Liver (tissue), 9 donors: ENCODE measurements around the gene SLC24A3. TPM values are rescaled to one million over a fixed set of nuclear protein-coding genes. Genes with fewer than 3 reads are reported as not detected.

Source experiments
- DNase-seq: peaks from one replicate; pipeline ENCODE4 v3.0.0-alpha.2; 2017; ENCODE audit warnings: low spot score
- H3K27ac ChIP-seq, 2 donors: one replicate each; pipeline ENCODE4 v1.7.0; 2013; ENCODE audit warnings: inconsistent platforms in 2 of 2, low read length in 2 of 2, control low read depth in 1 of 2, low read depth in 1 of 2, mild to moderate bottlenecking in 1 of 2
- H3K27me3 ChIP-seq, 4 donors: one replicate each; pipeline versions ENCODE4 v1.6.1 to v1.7.0; 2013; ENCODE audit warnings: low read length in 3 of 4, inconsistent platforms in 1 of 4, mild to moderate bottlenecking in 1 of 4, moderate library complexity in 1 of 4; ENCODE audit not compliant: control insufficient read depth in 4 of 4, insufficient read depth in 4 of 4
- H3K36me3 ChIP-seq, 4 donors: one replicate each; pipeline versions ENCODE4 v1.6.1 to v1.7.0; 2013; ENCODE audit warnings: low read length in 3 of 4, mild to moderate bottlenecking in 3 of 4, low read depth in 1 of 4, moderate library complexity in 1 of 4; ENCODE audit not compliant: control insufficient read depth in 4 of 4, insufficient read depth in 3 of 4
- H3K4me1 ChIP-seq, 4 donors: one replicate each; pipeline versions ENCODE4 v1.6.1 to v1.7.0; 2013; ENCODE audit warnings: low read length in 3 of 4, mild to moderate bottlenecking in 3 of 4, moderate library complexity in 1 of 4; ENCODE audit not compliant: control insufficient read depth in 4 of 4, insufficient read depth in 4 of 4
- H3K4me3 ChIP-seq, 3 donors: one replicate each; pipeline versions ENCODE4 v1.6.1 to v1.7.0; 2013; ENCODE audit warnings: low read length in 3 of 3, control low read depth in 1 of 3, low read depth in 1 of 3, mild to moderate bottlenecking in 1 of 3
- H3K9ac ChIP-seq, 2 donors: one replicate each; pipeline ENCODE4 v1.7.0; 2013; ENCODE audit warnings: low read length in 2 of 2, mild to moderate bottlenecking in 2 of 2, moderate library complexity in 2 of 2, control low read depth in 1 of 2, low read depth in 1 of 2
- H3K9me3 ChIP-seq, 4 donors: one replicate each; pipeline versions ENCODE4 v1.6.1 to v1.7.0; 2013; ENCODE audit warnings: low read length in 3 of 4; ENCODE audit not compliant: control insufficient read depth in 4 of 4
- EGR1 ChIP-seq, 2 donors: IDR thresholded peaks; 2 replicates each; pipeline ENCODE4 v1.6.1; 2016 to 2018; ENCODE audit warnings: antibody characterized with exemption in 2 of 2, low read depth in 2 of 2
- FOXA2 ChIP-seq: IDR thresholded peaks from 2 replicates; pipeline ENCODE4 v1.6.1; 2016; ENCODE audit warnings: antibody characterized with exemption
- GABPA ChIP-seq, 2 donors: IDR thresholded peaks in 1 of 2; conservative IDR thresholded peaks in 1 of 2; 2 replicates each; pipeline ENCODE4 v1.6.1; 2016; ENCODE audit warnings: antibody characterized with exemption in 2 of 2, mild to moderate bottlenecking in 1 of 2, moderate library complexity in 1 of 2
- HNF4A ChIP-seq, 2 donors: conservative IDR thresholded peaks; 2 replicates each; pipeline ENCODE4 v1.6.1; 2016; ENCODE audit warnings: antibody characterized with exemption in 2 of 2, mild to moderate bottlenecking in 2 of 2
- JUND ChIP-seq, 2 donors: IDR thresholded peaks; 2 replicates each; pipeline ENCODE4 v1.6.1; 2016; ENCODE audit warnings: antibody characterized with exemption in 2 of 2
- NR2F2 ChIP-seq: IDR thresholded peaks from 2 replicates; pipeline ENCODE4 v1.6.1; 2016; ENCODE audit warnings: antibody characterized with exemption
- RAD21 ChIP-seq, 2 donors: IDR thresholded peaks; 2 replicates each; pipeline ENCODE4 v1.6.1; 2016; ENCODE audit warnings: antibody characterized with exemption in 2 of 2, mild to moderate bottlenecking in 2 of 2
- RXRA ChIP-seq, 2 donors: IDR thresholded peaks; 2 replicates each; pipeline ENCODE4 v1.6.1; 2017 to 2018; ENCODE audit warnings: antibody characterized with exemption in 2 of 2, mild to moderate bottlenecking in 1 of 2
- SP1 ChIP-seq: IDR thresholded peaks from 2 replicates; pipeline ENCODE4 v1.6.1; 2018; ENCODE audit warnings: antibody characterized with exemption, mild to moderate bottlenecking
- TAF1 ChIP-seq: conservative IDR thresholded peaks from 2 replicates; pipeline ENCODE4 v1.6.1; 2016; ENCODE audit warnings: antibody characterized with exemption, mild to moderate bottlenecking
- YY1 ChIP-seq: IDR thresholded peaks from 2 replicates; pipeline ENCODE4 v1.6.1; 2016; ENCODE audit warnings: antibody characterized with exemption, mild to moderate bottlenecking
- WGBS: extraction: QIAGEN DNeasy Blood & Tissue Kit; methylation state at CpG from one replicate; pipeline ENCODE4 v1.1.7; 2013; 5-methylcytosine and 5-hydroxymethylcytosine counted together
- polyA plus RNA-seq, 2 donors: library from polyadenylated mRNA; stranded (reverse) in 1 of 2; unstranded in 1 of 2; fragments of 200-250 nt in 1 of 2; fragments of >200 nt in 1 of 2; fragmentation: Nextera tagmentation in 1 of 2; extraction: Ambion mirVana in 1 of 2; gene quantifications; one replicate each; pipeline versions ENCODE4 v1.2.1 to v1.2.3, GENCODE V29; 2013 to 2015
- total RNA-seq, 2 donors: library from RNA; depleted of rRNA; stranded (reverse); fragments of >200 nt; gene quantifications; one replicate each; pipeline ENCODE4 v1.2.3, GENCODE V29; 2014
- TF ChIP-seq, protein P1 (sequence below): IDR thresholded peaks from 2 replicates; pipeline ENCODE4 v1.6.1; 2016; ENCODE audit warnings: antibody characterized with exemption
- TF ChIP-seq, protein P2 (sequence below): IDR thresholded peaks from 2 replicates; pipeline ENCODE4 v1.6.1; 2016; ENCODE audit warnings: antibody characterized with exemption
- TF ChIP-seq, protein P3 (sequence below): IDR thresholded peaks from 2 replicates; pipeline ENCODE4 v1.6.1; 2016; ENCODE audit warnings: antibody characterized with exemption
- TF ChIP-seq, protein P4 (sequence below): IDR thresholded peaks from 2 replicates; pipeline ENCODE4 v1.6.1; 2016; ENCODE audit warnings: antibody characterized with exemption, mild to moderate bottlenecking
- donor health status: healthy.
- donor health status: healthy.
- donor health status: healthy.
- donor health status: healthy.
- donor health status: healthy.

The SLC24A3 gene
- total and polyA plus RNA-seq, 4 donors: 0.28 to 1.8 (median 0.46) TPM

DNA sequence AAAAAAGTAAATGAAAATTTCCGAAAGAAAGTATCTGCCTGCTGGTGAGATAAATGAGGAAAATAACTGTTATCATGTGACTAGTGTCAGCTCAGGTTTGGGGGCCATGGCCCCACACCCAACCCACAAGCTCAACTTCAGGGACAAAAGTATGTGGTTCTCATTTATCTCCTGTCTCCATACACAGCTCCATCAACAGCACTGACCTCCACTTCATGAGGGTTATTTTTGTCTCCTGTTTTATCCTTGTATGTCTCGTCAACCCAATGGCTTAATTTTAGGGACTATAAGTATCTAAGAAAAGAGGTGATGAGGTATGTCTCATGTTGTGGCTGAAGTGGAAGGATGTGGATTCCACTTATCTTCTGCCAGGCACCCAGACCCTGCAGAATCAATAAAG is 274.0 kb downstream of the SLC24A3 start:
- Histone ChIP-seq H3K4me3 (no peak overlapping the region), H3K27ac (no peak overlapping the region), H3K36me3 (no peaks in the 10 kb centered on the region), H3K9me3 (no peaks in the 10 kb centered on the region), H3K27me3 (peaks cover 0 to 6% (median 0%) of the 10 kb centered on the region in 4 donors), H3K9ac (no peak overlapping the region), H3K4me1 (no peaks in the 10 kb centered on the region)
- TF ChIP-seq, protein P1, sequence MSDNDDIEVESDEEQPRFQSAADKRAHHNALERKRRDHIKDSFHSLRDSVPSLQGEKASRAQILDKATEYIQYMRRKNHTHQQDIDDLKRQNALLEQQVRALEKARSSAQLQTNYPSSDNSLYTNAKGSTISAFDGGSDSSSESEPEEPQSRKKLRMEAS: no peak
- TF ChIP-seq, protein P2, sequence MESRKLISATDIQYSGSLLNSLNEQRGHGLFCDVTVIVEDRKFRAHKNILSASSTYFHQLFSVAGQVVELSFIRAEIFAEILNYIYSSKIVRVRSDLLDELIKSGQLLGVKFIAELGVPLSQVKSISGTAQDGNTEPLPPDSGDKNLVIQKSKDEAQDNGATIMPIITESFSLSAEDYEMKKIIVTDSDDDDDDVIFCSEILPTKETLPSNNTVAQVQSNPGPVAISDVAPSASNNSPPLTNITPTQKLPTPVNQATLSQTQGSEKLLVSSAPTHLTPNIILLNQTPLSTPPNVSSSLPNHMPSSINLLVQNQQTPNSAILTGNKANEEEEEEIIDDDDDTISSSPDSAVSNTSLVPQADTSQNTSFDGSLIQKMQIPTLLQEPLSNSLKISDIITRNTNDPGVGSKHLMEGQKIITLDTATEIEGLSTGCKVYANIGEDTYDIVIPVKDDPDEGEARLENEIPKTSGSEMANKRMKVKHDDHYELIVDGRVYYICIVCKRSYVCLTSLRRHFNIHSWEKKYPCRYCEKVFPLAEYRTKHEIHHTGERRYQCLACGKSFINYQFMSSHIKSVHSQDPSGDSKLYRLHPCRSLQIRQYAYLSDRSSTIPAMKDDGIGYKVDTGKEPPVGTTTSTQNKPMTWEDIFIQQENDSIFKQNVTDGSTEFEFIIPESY: no peak
- TF ChIP-seq SP1 (no peak), FOXA2 (no peak), TAF1 (no peak)
- 85% methylated on average over 2 of the region's 2 CpGs for WGBS
- DNase-seq: no peak

DNA sequence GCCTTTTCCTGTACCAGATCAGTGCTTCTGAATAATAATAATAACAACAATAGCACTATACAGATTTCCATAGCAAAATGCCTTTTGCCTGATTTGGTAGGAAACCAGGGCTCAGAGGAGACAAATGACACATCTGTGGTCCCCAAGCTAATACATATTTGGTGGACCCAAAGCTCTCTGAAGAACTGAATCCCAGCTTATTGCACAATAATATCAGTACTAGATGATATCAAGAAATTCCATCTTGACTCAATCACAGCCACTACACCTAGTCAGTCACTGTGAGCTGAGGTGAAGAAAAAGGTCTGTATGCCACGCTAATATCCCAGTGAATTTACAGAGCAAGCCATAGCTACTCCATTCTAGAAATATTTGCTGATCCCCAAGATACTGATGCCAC is 275.0 kb downstream of the SLC24A3 start:
- WGBS: 84% methylated on average over 1 of the region's 1 CpG
- Histone ChIP-seq H3K9ac (no peak overlapping the region), H3K27me3 (peaks cover 0 to 6% (median 0%) of the 10 kb centered on the region in 4 donors), H3K9me3 (no peaks in the 10 kb centered on the region), H3K36me3 (no peaks in the 10 kb centered on the region), H3K4me1 (no peaks in the 10 kb centered on the region), H3K27ac (no peak overlapping the region), H3K4me3 (no peak overlapping the region)
- DNase-seq: no peak
- TF ChIP-seq NR2F2: no peak
- TF ChIP-seq FOXA2: no peak
- no peak for TF ChIP-seq YY1
- no peak for TF ChIP-seq RAD21 (IDR thresholded peaks at IDR 0.05)
- no peak for TF ChIP-seq JUND (IDR thresholded peaks at IDR 0.05)
- TF ChIP-seq, protein P2: no peak
- no peak for TF ChIP-seq GABPA (IDR thresholded peaks at IDR 0.05 in 1 of 2, conservative IDR thresholded peaks at IDR 0.05 in 1 of 2)
- TF ChIP-seq EGR1 (IDR thresholded peaks at IDR 0.05; ENCODE audit: low read depth in 2 of 2): no peak
- no peak for TF ChIP-seq HNF4A (conservative IDR thresholded peaks at IDR 0.05)
- TF ChIP-seq, protein P1: no peak
- TF ChIP-seq, protein P3, sequence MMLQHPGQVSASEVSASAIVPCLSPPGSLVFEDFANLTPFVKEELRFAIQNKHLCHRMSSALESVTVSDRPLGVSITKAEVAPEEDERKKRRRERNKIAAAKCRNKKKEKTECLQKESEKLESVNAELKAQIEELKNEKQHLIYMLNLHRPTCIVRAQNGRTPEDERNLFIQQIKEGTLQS: no peak
- TF ChIP-seq RXRA (IDR thresholded peaks at IDR 0.05): no peak
- TF ChIP-seq SP1: no peak
- TF ChIP-seq, protein P4, sequence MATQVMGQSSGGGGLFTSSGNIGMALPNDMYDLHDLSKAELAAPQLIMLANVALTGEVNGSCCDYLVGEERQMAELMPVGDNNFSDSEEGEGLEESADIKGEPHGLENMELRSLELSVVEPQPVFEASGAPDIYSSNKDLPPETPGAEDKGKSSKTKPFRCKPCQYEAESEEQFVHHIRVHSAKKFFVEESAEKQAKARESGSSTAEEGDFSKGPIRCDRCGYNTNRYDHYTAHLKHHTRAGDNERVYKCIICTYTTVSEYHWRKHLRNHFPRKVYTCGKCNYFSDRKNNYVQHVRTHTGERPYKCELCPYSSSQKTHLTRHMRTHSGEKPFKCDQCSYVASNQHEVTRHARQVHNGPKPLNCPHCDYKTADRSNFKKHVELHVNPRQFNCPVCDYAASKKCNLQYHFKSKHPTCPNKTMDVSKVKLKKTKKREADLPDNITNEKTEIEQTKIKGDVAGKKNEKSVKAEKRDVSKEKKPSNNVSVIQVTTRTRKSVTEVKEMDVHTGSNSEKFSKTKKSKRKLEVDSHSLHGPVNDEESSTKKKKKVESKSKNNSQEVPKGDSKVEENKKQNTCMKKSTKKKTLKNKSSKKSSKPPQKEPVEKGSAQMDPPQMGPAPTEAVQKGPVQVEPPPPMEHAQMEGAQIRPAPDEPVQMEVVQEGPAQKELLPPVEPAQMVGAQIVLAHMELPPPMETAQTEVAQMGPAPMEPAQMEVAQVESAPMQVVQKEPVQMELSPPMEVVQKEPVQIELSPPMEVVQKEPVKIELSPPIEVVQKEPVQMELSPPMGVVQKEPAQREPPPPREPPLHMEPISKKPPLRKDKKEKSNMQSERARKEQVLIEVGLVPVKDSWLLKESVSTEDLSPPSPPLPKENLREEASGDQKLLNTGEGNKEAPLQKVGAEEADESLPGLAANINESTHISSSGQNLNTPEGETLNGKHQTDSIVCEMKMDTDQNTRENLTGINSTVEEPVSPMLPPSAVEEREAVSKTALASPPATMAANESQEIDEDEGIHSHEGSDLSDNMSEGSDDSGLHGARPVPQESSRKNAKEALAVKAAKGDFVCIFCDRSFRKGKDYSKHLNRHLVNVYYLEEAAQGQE: no peak
